Measurements from ENCODE around the gene BUB3.

GRCh38 chr10:123132576-123133477 is 21.4 kb upstream of the BUB3 start:
- TF ChIP-seq CTCF (optimal IDR thresholded peaks at IDR 0.05 in 1 of 3, IDR thresholded peaks at IDR 0.05 in 1 of 3, conservative IDR thresholded peaks at IDR 0.05 in 1 of 3; ENCODE audit: extremely low read depth in 1 of 3, insufficient read depth in 2 of 3, low read length in 3 of 3) (peak; percentile 90 to 96 (median 90)), EZH2 (IDR thresholded peaks at IDR 0.05; ENCODE audit: low read length) (no peak)

All from keratinocyte (primary cell).